Stimulated activated effector memory CD8-positive, alpha-beta T cell treated with anti-CD3 and anti-CD28 coated beads, Interleukin-12 subunit alpha, Interleukin-12 subunit beta, amount 100 ng/mL, for 72 hours (primary cell): ENCODE results near the gene MANEA.
"Not testable (repeated sequence)": the region's sequence is repeated elsewhere in the genome, so short reads cannot be mapped to it uniquely, and the experiment has no call there.

Source experiments
- ATAC-seq: fragments of 150-1000 bp; cut with Tn5 transposase; 2 replicates; pipeline ENCODE4 v1.10.0; 2021
- DNase-seq, 2 donors: peaks; one replicate each; pipeline ENCODE4 v3.0.0; 2021 to 2022; ENCODE audit warnings: low spot score in 2 of 2
- H3K27ac Mint-ChIP-seq: one replicate; pipeline ENCODE4 v1.8.0; 2022; ENCODE audit warnings: mild to moderate bottlenecking, mixed read lengths
- H3K36me3 Mint-ChIP-seq: one replicate; pipeline ENCODE4 v1.8.0; 2022; ENCODE audit warnings: mild to moderate bottlenecking, mixed read lengths
- H3K4me1 Mint-ChIP-seq: one replicate; pipeline ENCODE4 v1.8.0; 2022; ENCODE audit warnings: mixed read lengths
- H3K4me3 Mint-ChIP-seq: one replicate; pipeline ENCODE4 v1.8.0; 2022; ENCODE audit warnings: mild to moderate bottlenecking, mixed read lengths
- H3K9me3 Mint-ChIP-seq: one replicate; pipeline ENCODE4 v1.8.0; 2022; ENCODE audit warnings: mixed read lengths

MANEA gene

GRCh38 chr6:95577304-95578105 is at the start of gene MANEA:
TSS of gene MANEA (plus strand) at chr6:95577535. CDS start at chr6:95586440, 8,905 bp downstream.
- H3K4me1 Mint-ChIP-seq, result peaks cover 20% of the 10 kb centered on the region
- H3K27ac Mint-ChIP-seq, result peak within 1 kb of the TSS; percentile 98
- no peaks in the 10 kb centered on the region for H3K9me3 Mint-ChIP-seq
- DNase-seq (peak; percentile 64 to 90), ATAC-seq (peak; percentile 93)
- H3K4me3 Mint-ChIP-seq, result peak within 1 kb of the TSS; percentile 94
- no peaks in the 10 kb centered on the region for H3K36me3 Mint-ChIP-seq

GRCh38 chr6:95529762-95530161 is 47.6 kb upstream of the MANEA start:
- no peaks in the 10 kb centered on the region for H3K9me3 Mint-ChIP-seq
- H3K4me3 Mint-ChIP-seq, result no peak overlapping the region
- H3K27ac Mint-ChIP-seq, result no peak overlapping the region
- no peaks in the 10 kb centered on the region for H3K4me1 Mint-ChIP-seq
- no peak for ATAC-seq
- no peaks in the 10 kb centered on the region for H3K36me3 Mint-ChIP-seq
- DNase-seq, result no peak

GRCh38 chr6:95530176-95530819 is 47.0 kb upstream of the MANEA start:
- Mint-ChIP-seq H3K36me3 (no peaks in the 10 kb centered on the region), H3K4me3 (no peak overlapping the region), H3K27ac (no peak overlapping the region), H3K4me1 (no peaks in the 10 kb centered on the region), H3K9me3 (no peaks in the 10 kb centered on the region)
- ATAC-seq (no peak), DNase-seq (no peak)

- Mint-ChIP-seq H3K4me3 (no peak overlapping the region), H3K9me3 (no peaks in the 10 kb centered on the region)
Observed at GRCh38 chr6:95543798-95544197, 33.5 kb upstream of the MANEA start.

GRCh38 chr6:95544517-95545225 is 32.7 kb upstream of the MANEA start:
- DNase-seq, result no peak
- no peaks in the 10 kb centered on the region for H3K4me1 Mint-ChIP-seq
- H3K9me3 Mint-ChIP-seq, result no peaks in the 10 kb centered on the region
- no peak for ATAC-seq
- no peak overlapping the region for H3K4me3 Mint-ChIP-seq
- no peak overlapping the region for H3K27ac Mint-ChIP-seq
- H3K36me3 Mint-ChIP-seq, result no peaks in the 10 kb centered on the region

More at GRCh38 chr6:95543798-95544197, 33.5 kb upstream of the MANEA start:
- DNase-seq, result no peak
- Mint-ChIP-seq H3K27ac (no peak overlapping the region), H3K36me3 (no peaks in the 10 kb centered on the region), H3K4me1 (no peaks in the 10 kb centered on the region)
- no peak for ATAC-seq

GRCh38 chr6:95545226-95545625 is 32.1 kb upstream of the MANEA start:
- no peak for DNase-seq
- H3K36me3 Mint-ChIP-seq, result no peaks in the 10 kb centered on the region
- no peak for ATAC-seq

GRCh38 chr6:95545686-95546085 is 31.6 kb upstream of the MANEA start:
- Mint-ChIP-seq H3K4me1 (no peaks in the 10 kb centered on the region), H3K4me3 (no peak overlapping the region), H3K27ac (no peak overlapping the region), H3K36me3 (no peaks in the 10 kb centered on the region), H3K9me3 (no peaks in the 10 kb centered on the region)
- no peak for ATAC-seq
- DNase-seq, result no peak

More at GRCh38 chr6:95545226-95545625, 32.1 kb upstream of the MANEA start:
- Mint-ChIP-seq H3K9me3 (no peaks in the 10 kb centered on the region), H3K4me3 (no peak overlapping the region), H3K27ac (no peak overlapping the region), H3K4me1 (no peaks in the 10 kb centered on the region)

GRCh38 chr6:95546148-95546547 is 31.2 kb upstream of the MANEA start:
- Mint-ChIP-seq H3K36me3 (no peaks in the 10 kb centered on the region), H3K4me1 (no peaks in the 10 kb centered on the region), H3K9me3 (no peaks in the 10 kb centered on the region), H3K27ac (no peak overlapping the region), H3K4me3 (no peak overlapping the region)
- DNase-seq (no peak), ATAC-seq (no peak)

- Mint-ChIP-seq H3K4me3 (no peak overlapping the region), H3K9me3 (no peaks in the 10 kb centered on the region), H3K27ac (no peak overlapping the region), H3K4me1 (no peaks in the 10 kb centered on the region), H3K36me3 (no peaks in the 10 kb centered on the region)
- DNase-seq, result no peak
- ATAC-seq, result no peak
Observed at GRCh38 chr6:95547043-95547442, 30.3 kb upstream of the MANEA start.

- no peaks in the 10 kb centered on the region for H3K4me1 Mint-ChIP-seq
- ATAC-seq, result peak; percentile 50
- H3K27ac Mint-ChIP-seq, result no peak overlapping the region
- H3K36me3 Mint-ChIP-seq, result no peaks in the 10 kb centered on the region
- no peaks in the 10 kb centered on the region for H3K9me3 Mint-ChIP-seq
- H3K4me3 Mint-ChIP-seq, result no peak overlapping the region
- no peak for DNase-seq
Observed at GRCh38 chr6:95548188-95548786, 29.0 kb upstream of the MANEA start.

- Mint-ChIP-seq H3K27ac (no peak overlapping the region), H3K36me3 (no peaks in the 10 kb centered on the region), H3K9me3 (no peaks in the 10 kb centered on the region), H3K4me1 (no peaks in the 10 kb centered on the region), H3K4me3 (no peak overlapping the region)
- no peak for ATAC-seq
- DNase-seq, result no peak
Observed at GRCh38 chr6:95551678-95552324, 25.5 kb upstream of the MANEA start.

GRCh38 chr6:95553880-95554279 is 23.5 kb upstream of the MANEA start:
- H3K36me3 Mint-ChIP-seq, result no peaks in the 10 kb centered on the region
- DNase-seq, result no peak

GRCh38 chr6:95560956-95561355 is 16.4 kb upstream of the MANEA start:
- not testable (repeated sequence) for H3K4me1 Mint-ChIP-seq, H3K36me3 Mint-ChIP-seq, DNase-seq, H3K4me3 Mint-ChIP-seq, H3K27ac Mint-ChIP-seq, ATAC-seq, H3K9me3 Mint-ChIP-seq

More at GRCh38 chr6:95553880-95554279, 23.5 kb upstream of the MANEA start:
- Mint-ChIP-seq H3K4me1 (no peaks in the 10 kb centered on the region), H3K4me3 (no peak overlapping the region), H3K9me3 (no peaks in the 10 kb centered on the region), H3K27ac (no peak overlapping the region)
- no peak for ATAC-seq

- Mint-ChIP-seq H3K9me3 (no peaks in the 10 kb centered on the region), H3K27ac (no peak overlapping the region), H3K4me1 (peaks cover 21% of the 10 kb centered on the region), H3K4me3 (no peak overlapping the region), H3K36me3 (no peaks in the 10 kb centered on the region)
- ATAC-seq (no peak), DNase-seq (no peak)
Observed at GRCh38 chr6:95569560-95569959, 7.8 kb upstream of the MANEA start.

- no peak for DNase-seq
- peak; percentile 76 for ATAC-seq
- Mint-ChIP-seq H3K9me3 (no peaks in the 10 kb centered on the region), H3K4me1 (peaks cover 21% of the 10 kb centered on the region), H3K27ac (no peak overlapping the region), H3K36me3 (no peaks in the 10 kb centered on the region), H3K4me3 (no peak overlapping the region)
Observed at GRCh38 chr6:95572098-95572497, 5.2 kb upstream of the MANEA start.
